H9 (cell line): ENCODE results near the gene LATS2. TPM values are rescaled to one million over a fixed set of nuclear protein-coding genes. Genes with fewer than 3 reads are reported as not detected.

Experiments
- DNase-seq: peaks from one replicate; pipeline ENCODE4 v3.0.0-alpha.2; 2017
- H2AFZ ChIP-seq: one replicate; pipeline ENCODE4 v1.6.1; 2013; ENCODE audit warnings: mild to moderate bottlenecking, low read length, control low read depth, moderate library complexity
- H2AK5ac ChIP-seq: 2 replicates; pipeline ENCODE4 v1.6.1; 2013; ENCODE audit warnings: low read length, control low read depth, mixed read lengths; ENCODE audit not compliant: insufficient read length
- H2BK120ac ChIP-seq: one replicate; pipeline ENCODE4 v1.6.1; 2013; ENCODE audit warnings: low read depth, mild to moderate bottlenecking, low read length, control low read depth, inconsistent platforms; ENCODE audit not compliant: poor library complexity, severe bottlenecking
- H2BK12ac ChIP-seq: 2 replicates; pipeline ENCODE4 v1.6.1; 2013; ENCODE audit warnings: low read length, control low read depth, mixed read lengths, low read depth; ENCODE audit not compliant: insufficient read length
- H2BK15ac ChIP-seq: 2 replicates; pipeline ENCODE4 v1.6.1; 2013; ENCODE audit warnings: low read depth, low read length, control low read depth
- H2BK20ac ChIP-seq: one replicate; pipeline ENCODE4 v1.6.1; 2013; ENCODE audit warnings: low read depth, mild to moderate bottlenecking, low read length, control low read depth, inconsistent platforms; ENCODE audit not compliant: poor library complexity, severe bottlenecking
- H2BK5ac ChIP-seq: 2 replicates; pipeline ENCODE4 v1.6.1; 2013; ENCODE audit warnings: low read length, control low read depth, mixed read lengths; ENCODE audit not compliant: insufficient read length
- H3K14ac ChIP-seq: 2 replicates; pipeline ENCODE4 v1.6.1; 2013; ENCODE audit warnings: low read length, control low read depth; ENCODE audit not compliant: insufficient read depth
- H3K18ac ChIP-seq: 2 replicates; pipeline ENCODE4 v1.6.1; 2013; ENCODE audit warnings: low read depth, mild to moderate bottlenecking, mixed read lengths, low read length, control low read depth; ENCODE audit not compliant: insufficient read length
- H3K23ac ChIP-seq: 2 replicates; pipeline ENCODE4 v1.6.1; 2013; ENCODE audit warnings: low read length, control low read depth, mixed read lengths, low read depth; ENCODE audit not compliant: insufficient read length
- H3K23me2 ChIP-seq: 2 replicates; pipeline ENCODE4 v1.6.1; 2013; ENCODE audit warnings: low read depth, mild to moderate bottlenecking, mixed read lengths, low read length, control low read depth; ENCODE audit not compliant: insufficient read length, poor library complexity, severe bottlenecking
- H3K27ac ChIP-seq: 2 replicates; pipeline ENCODE4 v1.5.1; 2013; ENCODE audit warnings: low read length, control low read depth, mixed read lengths, low read depth; ENCODE audit not compliant: insufficient read length
- H3K27me3 ChIP-seq: 2 replicates; pipeline ENCODE4 v1.6.1; 2013; ENCODE audit warnings: low read length, control low read depth, inconsistent platforms; ENCODE audit not compliant: insufficient read depth
- H3K4ac ChIP-seq: 2 replicates; pipeline ENCODE4 v1.6.1; 2013; ENCODE audit warnings: low read depth, mild to moderate bottlenecking, control low read depth, inconsistent platforms, low read length, moderate library complexity
- H3K4me1 ChIP-seq: 2 replicates; pipeline ENCODE4 v1.6.1; 2013; ENCODE audit warnings: low read length, control low read depth, inconsistent platforms; ENCODE audit not compliant: insufficient read depth
- H3K4me2 ChIP-seq: 2 replicates; pipeline ENCODE4 v1.6.1; 2013; ENCODE audit warnings: low read length, control low read depth, mixed read lengths; ENCODE audit not compliant: insufficient read length, insufficient read depth
- H3K56ac ChIP-seq: 2 replicates; pipeline ENCODE4 v1.6.1; 2013; ENCODE audit warnings: low read depth, mild to moderate bottlenecking, mixed read lengths, low read length, control low read depth; ENCODE audit not compliant: insufficient read length
- H3K79me1 ChIP-seq: 2 replicates; pipeline ENCODE4 v1.6.1; 2013; ENCODE audit warnings: low read depth, mild to moderate bottlenecking, moderate library complexity, low read length, control low read depth, inconsistent platforms; ENCODE audit not compliant: insufficient read depth, poor library complexity, severe bottlenecking
- H3K79me2 ChIP-seq: 2 replicates; pipeline ENCODE4 v1.6.1; 2013; ENCODE audit warnings: low read length, control low read depth, inconsistent platforms; ENCODE audit not compliant: insufficient read depth
- H3K9ac ChIP-seq: 2 replicates; pipeline ENCODE4 v1.6.1; 2013; ENCODE audit warnings: low read length, control low read depth, mixed read lengths; ENCODE audit not compliant: insufficient read length; ENCODE audit errors: extremely low read depth
- H3K9me3 ChIP-seq: one replicate; pipeline ENCODE4 v1.6.1; 2013; ENCODE audit warnings: low read depth, low read length, inconsistent platforms; ENCODE audit not compliant: control insufficient read depth
- H3T11ph ChIP-seq: one replicate; pipeline ENCODE4 v1.6.1; 2013; ENCODE audit warnings: mild to moderate bottlenecking, low read length, control low read depth, inconsistent platforms
- H4K20me1 ChIP-seq: one replicate; pipeline ENCODE4 v1.6.1; 2013; ENCODE audit not compliant: control insufficient read depth, insufficient read length, insufficient read depth
- H4K5ac ChIP-seq: 2 replicates; pipeline ENCODE4 v1.6.1; 2013; ENCODE audit warnings: low read depth, mild to moderate bottlenecking, mixed read lengths, low read length, control low read depth; ENCODE audit not compliant: insufficient read length
- H4K8ac ChIP-seq: replicated peaks from 2 replicates; pipeline ENCODE4 v1.6.1; 2013; ENCODE audit warnings: low read length, control low read depth, mixed read lengths, low read depth; ENCODE audit not compliant: insufficient read length
- H4K91ac ChIP-seq: 2 replicates; pipeline ENCODE4 v1.6.1; 2013; ENCODE audit warnings: low read depth, mild to moderate bottlenecking, moderate library complexity, mixed read lengths, low read length, control low read depth; ENCODE audit not compliant: insufficient read length
- H3K27ac Mint-ChIP-seq, 3 experiments: 2 replicates in 2 of 3; 3 replicates in 1 of 3; pipeline ENCODE4 v1.8.0; 2020 to 2021; ENCODE audit warnings: mixed read lengths in 3 of 3, mild to moderate bottlenecking in 1 of 3, moderate library complexity in 1 of 3
- H3K27me3 Mint-ChIP-seq: 2 replicates; pipeline ENCODE4 v1.8.0; 2021; ENCODE audit warnings: low read depth, mild to moderate bottlenecking, moderate library complexity, mixed read lengths
- H3K36me3 Mint-ChIP-seq, 3 experiments: 2 replicates in 2 of 3; 3 replicates in 1 of 3; pipeline ENCODE4 v1.8.0; 2020 to 2021; ENCODE audit warnings: low read depth in 3 of 3, mixed read lengths in 3 of 3; ENCODE audit not compliant: insufficient read depth in 1 of 3
- H3K4me1 Mint-ChIP-seq, 2 experiments: 2 replicates each; pipeline ENCODE4 v1.8.0; 2020; ENCODE audit warnings: mixed read lengths in 2 of 2
- H3K4me3 Mint-ChIP-seq, 2 experiments: 2 replicates in 1 of 2; 3 replicates in 1 of 2; pipeline ENCODE4 v1.8.0; 2020 to 2021; ENCODE audit warnings: mild to moderate bottlenecking in 2 of 2, mixed read lengths in 2 of 2, moderate library complexity in 1 of 2
- H3K9me3 Mint-ChIP-seq, 2 experiments: 2 replicates in 1 of 2; 3 replicates in 1 of 2; pipeline ENCODE4 v1.8.0; 2020; ENCODE audit warnings: mild to moderate bottlenecking in 2 of 2, mixed read lengths in 2 of 2, moderate library complexity in 1 of 2
- CTCF ChIP-seq: fragments of 200-600 bp; sonication (generic); conservative IDR thresholded peaks from 3 replicates; pipeline ENCODE4 v1.8.0; 2021; ENCODE audit warnings: antibody characterized with exemption, mild to moderate bottlenecking
- WGBS: extraction: QIAGEN DNeasy Blood & Tissue Kit; methylation state at CpG from one replicate; pipeline ENCODE4 v1.1.7; 2013; ENCODE audit warnings: missing lambda C conversion rate, low lambda C conversion rate, mixed read lengths; ENCODE audit not compliant: insufficient read length; ENCODE audit errors: extremely low coverage; 5-methylcytosine and 5-hydroxymethylcytosine counted together
- total RNA-seq: library from RNA; stranded (reverse); gene quantifications from 2 replicates; pipeline ENCODE4 v1.2.1, GENCODE V29; 2021

Gene LATS2
- total RNA-seq, 1 experiment from 2014 or later, result 20.0 TPM

- Mint-ChIP-seq H3K27ac (no peak overlapping the region), H3K4me1 (peaks cover 5% of the 10 kb centered on the region in 2 experiments), H3K9me3 (no peaks in the 10 kb centered on the region; a peak in 1 of 5 replicates), H3K4me3 (no peak overlapping the region), H3K36me3 (no peaks in the 10 kb centered on the region; a peak in 1 of 7 replicates), H3K27me3 (peaks cover 5% of the 10 kb centered on the region)
- Histone ChIP-seq H3K23me2 (no peaks in the 10 kb centered on the region), H3K23ac (no peak overlapping the region), H4K20me1 (no peaks in the 10 kb centered on the region), H3K14ac (no peak overlapping the region), H3K9ac (no peak overlapping the region), H3K4ac (no peak overlapping the region), H2AFZ (no peak overlapping the region), H2BK5ac (no peak overlapping the region), H4K8ac (no peak overlapping the region), H4K91ac (no peak overlapping the region), H3K18ac (no peak overlapping the region), H2BK20ac (no peak overlapping the region), H3K4me2 (no peak overlapping the region), H3K79me2 (no peaks in the 10 kb centered on the region), H2BK12ac (no peak overlapping the region), H4K5ac (no peak overlapping the region), H3K56ac (no peak overlapping the region), H2AK5ac (no peak overlapping the region), H3K27me3 (no peaks in the 10 kb centered on the region), H2BK15ac (no peak overlapping the region), H3K27ac (no peak overlapping the region), H3K79me1 (no peaks in the 10 kb centered on the region), H3K4me1 (no peaks in the 10 kb centered on the region), H3T11ph (no peak overlapping the region), H2BK120ac (no peak overlapping the region), H3K9me3 (no peaks in the 10 kb centered on the region)
- no peak for DNase-seq
- WGBS, result no CpG with 5 or more reads among the region's 7 CpGs
- no peak for TF ChIP-seq CTCF
Observed at GRCh38 chr13:21081926-21082325, 20.5 kb upstream of the LATS2 start.
